Panc1 (cell line): ENCODE data around the gene ORC3. TPM values are rescaled to one million over a fixed set of nuclear protein-coding genes. Genes with fewer than 3 reads are reported as not detected.

ENCODE experiments used
- ATAC-seq: fragments of 200-7000 bp; cut with Tn5 transposase; 2 replicates; pipeline ENCODE4 v1.9.1; 2020; ENCODE audit warnings: mild to moderate bottlenecking, moderate library complexity
- BruUV-seq: library from RNA; stranded (reverse); fragments of 400-500 nt; replicated peaks from 2 replicates; lab custom pipeline; 2021; lab: Mats Ljungman, UMichigan
- CTCF ChIA-PET: fragments of 300-600 bp; sonication (Branson Sonifier 250); formaldehyde crosslinking; loops from one replicate; lab custom pipeline; 2022; ENCODE audit warnings: antibody characterized with exemption; lab: Charles Lee
- POLR2A ChIA-PET: fragments of 300-600 bp; sonication (Branson Sonifier 250); formaldehyde crosslinking; loops from one replicate; lab custom pipeline; 2022; ENCODE audit warnings: antibody characterized with exemption; lab: Charles Lee
- DNase-seq: peaks from one replicate; pipeline ENCODE4 v3.0.0-alpha.2; 2010; ENCODE audit warnings: low read depth, low spot score
- H3K27ac ChIP-seq: 2 replicates; pipeline ENCODE4 v1.5.1; 2011; ENCODE audit warnings: mild to moderate bottlenecking, low read length, inconsistent platforms
- H3K27me3 ChIP-seq: fragments of 200-500 bp; sonication (Bioruptor generic); 2 replicates; pipeline ENCODE4 v1.6.0; 2014; ENCODE audit warnings: low read length, inconsistent platforms; ENCODE audit not compliant: control insufficient read depth, insufficient read depth
- H3K36me3 ChIP-seq: fragments of 200-500 bp; sonication (Bioruptor generic); 2 replicates; pipeline ENCODE4 v1.5.1; 2014; ENCODE audit warnings: inconsistent platforms, mild to moderate bottlenecking, low read length, moderate library complexity; ENCODE audit not compliant: control insufficient read depth, insufficient read depth
- H3K4me1 ChIP-seq: 2 replicates; pipeline ENCODE4 v1.5.1; 2011; ENCODE audit warnings: inconsistent platforms, mild to moderate bottlenecking, low read length, moderate library complexity; ENCODE audit not compliant: control insufficient read depth, insufficient read depth
- H3K4me3 ChIP-seq, 2 experiments: 2 replicates each; pipeline ENCODE4 v1.5.1; 2011 to 2012; ENCODE audit warnings: low read depth in 2 of 2, low read length in 2 of 2, mild to moderate bottlenecking in 2 of 2, inconsistent platforms in 1 of 2, moderate library complexity in 1 of 2
- H3K9me3 ChIP-seq: fragments of 200-500 bp; sonication (Bioruptor generic); 2 replicates; pipeline ENCODE4 v1.5.1; 2014; ENCODE audit warnings: low read depth, mild to moderate bottlenecking, inconsistent platforms, low read length, moderate library complexity; ENCODE audit not compliant: control insufficient read depth, insufficient read depth
- CTCF ChIP-seq: fragments of 450-650 bp; IDR thresholded peaks from 2 replicates; pipeline ENCODE4 v1.5.1; 2017; ENCODE audit warnings: mild to moderate bottlenecking
- POLR2AphosphoS5 ChIP-seq: IDR thresholded peaks from 2 replicates; pipeline ENCODE4 v1.6.1; 2012; ENCODE audit warnings: mild to moderate bottlenecking, low read depth, low read length, moderate library complexity
- REST ChIP-seq, 2 experiments: IDR thresholded peaks; 2 replicates each; pipeline ENCODE4 v1.6.1; 2011 to 2012; ENCODE audit warnings: low read depth in 2 of 2, control low read depth in 1 of 2, low read length in 1 of 2, mild to moderate bottlenecking in 1 of 2, moderate library complexity in 1 of 2; ENCODE audit not compliant: insufficient read depth in 1 of 2
- SIN3A ChIP-seq: IDR thresholded peaks from 2 replicates; pipeline ENCODE4 v1.6.1; 2012; ENCODE audit warnings: low read depth, mild to moderate bottlenecking, low read length, moderate library complexity, borderline replicate concordance; ENCODE audit not compliant: insufficient read depth
- TCF7L2 ChIP-seq: IDR thresholded peaks from 2 replicates; pipeline ENCODE4 v1.6.1; 2011; ENCODE audit warnings: mild to moderate bottlenecking, low read depth, low read length, inconsistent platforms
- in situ Hi-C: cut with HindIII; loops from 2 replicates; pipeline ENCODE4 v1.10.0; 2016; ENCODE audit warnings: low sequenced_read_pairs, low pct_unique_long_range_greater_than_20kb
- intact Hi-C: fragments of 100-400 bp; cut with micrococcal nuclease; formaldehyde crosslinking; loops from one replicate; pipeline ENCODE4 v1.10.0; 2022; ENCODE audit not compliant: unreplicated experiment
- total RNA-seq: library from RNA; stranded (reverse); gene quantifications from one replicate; pipeline ENCODE4 v1.2.1, GENCODE V29; 2021; ENCODE audit not compliant: unreplicated experiment

Gene ORC3
- total RNA-seq, 1 experiment from 2014 or later = 36.9 TPM

DNA sequence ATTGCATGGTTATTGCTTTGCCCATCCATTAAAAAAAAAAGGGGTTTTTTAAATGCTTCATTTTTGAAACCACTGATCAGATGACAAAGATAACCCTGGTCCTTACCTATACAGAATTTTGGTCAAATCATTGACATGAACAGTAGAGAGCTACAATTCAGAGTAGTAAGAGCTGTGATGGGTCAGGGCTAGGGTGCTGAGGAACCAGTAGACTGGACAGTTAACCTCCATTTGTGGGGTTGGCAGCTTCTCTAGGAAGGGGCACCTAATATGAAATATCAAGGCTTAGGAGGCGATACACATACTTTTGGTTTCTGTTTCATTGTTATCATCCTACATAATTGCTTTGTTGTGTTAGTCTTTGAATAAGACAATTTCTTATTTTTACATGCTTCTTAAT is 55.1 kb downstream of the ORC3 start:
- ATAC-seq (no peak), DNase-seq (no peak)
- BruUV-seq = no TSS peak
- intact Hi-C loops (no loop called here), in situ Hi-C loops (no loop called here)
- H3K4me3 ChIP-seq = no peak overlapping the region
- POLR2A ChIA-PET = no interaction called here
- peaks cover 2% of the 10 kb centered on the region; the same call in 1 of the 2 replicates for H3K36me3 ChIP-seq
- TF ChIP-seq REST (IDR thresholded peaks at IDR 0.05; ENCODE audit: insufficient read depth in 1 of 2, low read depth in 2 of 2, low read length in 1 of 2) (no peak), POLR2AphosphoS5 (no peak), CTCF (no peak), SIN3A (no peak), TCF7L2 (no peak)
- H3K4me1 ChIP-seq = no peaks in the 10 kb centered on the region
- no peak overlapping the region for H3K27ac ChIP-seq
- H3K27me3 ChIP-seq = no peaks in the 10 kb centered on the region
- H3K9me3 ChIP-seq = no peaks in the 10 kb centered on the region
- CTCF ChIA-PET = interaction anchor here (0.6 kb wide), 1 partner anchor 12 kb away, joined by 12 read pairs; no protein-coding TSS in a partner anchor

GRCh38 chr6:87653074-87653962 is 63.4 kb downstream of the ORC3 start:
- no peaks in the 10 kb centered on the region for H3K27me3 ChIP-seq
- TF ChIP-seq REST (IDR thresholded peaks at IDR 0.05; ENCODE audit: insufficient read depth in 1 of 2, low read depth in 2 of 2, low read length in 1 of 2) (no peak), POLR2AphosphoS5 (no peak), TCF7L2 (no peak), CTCF (no peak), SIN3A (no peak)
- H3K4me1 ChIP-seq = no peaks in the 10 kb centered on the region
- ChIA-PET CTCF (no interaction called here), POLR2A (no interaction called here)
- no TSS peak for BruUV-seq
- in situ Hi-C loops (no loop called here), intact Hi-C loops (no loop called here)
- DNase-seq (no peak), ATAC-seq (no peak)
- peaks cover 17% of the 10 kb centered on the region for H3K36me3 ChIP-seq
- no peaks in the 10 kb centered on the region for H3K9me3 ChIP-seq
- no peak overlapping the region for H3K4me3 ChIP-seq
- no peak overlapping the region for H3K27ac ChIP-seq
